PC-3 (cell line): Measurements from ENCODE around the gene GPN2. TPM values are rescaled to one million over a fixed set of nuclear protein-coding genes. Genes with fewer than 3 reads are reported as not detected.

Experiments used
- ATAC-seq: fragments of 200-7000 bp; cut with Tn5 transposase; 2 replicates; pipeline ENCODE4 v1.9.1; 2020; ENCODE audit warnings: mild to moderate bottlenecking, moderate library complexity
- BruUV-seq: library from RNA; stranded (reverse); fragments of 400-500 nt; replicated peaks from 2 replicates; lab custom pipeline; 2021; lab: Mats Ljungman, UMichigan
- CTCF ChIA-PET: fragments of 300-600 bp; sonication (Branson Sonifier 250); formaldehyde crosslinking; loops from one replicate; lab custom pipeline; 2022; ENCODE audit warnings: antibody characterized with exemption; lab: Charles Lee
- POLR2A ChIA-PET: fragments of 300-600 bp; sonication (Branson Sonifier 250); formaldehyde crosslinking; loops from one replicate; lab custom pipeline; 2022; ENCODE audit warnings: antibody characterized with exemption; ENCODE audit not compliant: unreplicated experiment; lab: Charles Lee
- DNase-seq: peaks from one replicate; pipeline ENCODE4 v3.0.0-alpha.2; 2015
- H2AFZ ChIP-seq: fragments of 300-600 bp; sonication (generic); 2 replicates; pipeline ENCODE4 v1.6.0; 2016; ENCODE audit warnings: antibody characterized with exemption, low read length
- H3F3A ChIP-seq: fragments of 300-600 bp; sonication (generic); one replicate; pipeline ENCODE4 v1.6.0; 2017; ENCODE audit warnings: antibody characterized with exemption, low read length, control low read depth, mild to moderate bottlenecking; ENCODE audit not compliant: unreplicated experiment
- H3K27ac ChIP-seq: fragments of 300-600 bp; sonication (generic); 2 replicates; pipeline ENCODE4 v1.5.1; 2016; ENCODE audit warnings: mild to moderate bottlenecking, low read length
- H3K27me3 ChIP-seq: fragments of 300-600 bp; sonication (generic); 2 replicates; pipeline ENCODE4 v1.6.1; 2016; ENCODE audit warnings: low read length, mixed read lengths
- H3K36me3 ChIP-seq: fragments of 300-600 bp; sonication (generic); 2 replicates; pipeline ENCODE4 v1.6.1; 2016; ENCODE audit warnings: low read depth, mixed run types, low read length, mixed read lengths
- H3K4me1 ChIP-seq: fragments of 300-600 bp; sonication (generic); 2 replicates; pipeline ENCODE4 v1.5.1; 2016; ENCODE audit warnings: low read length; ENCODE audit not compliant: insufficient read depth
- H3K4me2 ChIP-seq: fragments of 300-600 bp; sonication (generic); 2 replicates; pipeline ENCODE4 v1.6.0; 2016; ENCODE audit warnings: low read length
- H3K4me3 ChIP-seq: fragments of 300-600 bp; sonication (generic); 2 replicates; pipeline ENCODE4 v1.5.1; 2016; ENCODE audit warnings: mild to moderate bottlenecking, low read length, mixed read lengths
- H3K79me2 ChIP-seq: fragments of 300-600 bp; sonication (generic); 2 replicates; pipeline ENCODE4 v1.6.1; 2017; ENCODE audit warnings: low read length, mixed read lengths
- H3K9ac ChIP-seq: fragments of 300-600 bp; sonication (generic); 2 replicates; pipeline ENCODE4 v1.6.0; 2016; ENCODE audit warnings: mild to moderate bottlenecking, low read length
- H3K9me2 ChIP-seq: fragments of 300-600 bp; sonication (generic); replicated peaks from 2 replicates; pipeline ENCODE4 v1.6.1; 2016; ENCODE audit warnings: mixed run types, low read length, mixed read lengths
- H3K9me3 ChIP-seq: fragments of 300-600 bp; sonication (generic); 2 replicates; pipeline ENCODE4 v1.6.1; 2016; ENCODE audit warnings: low read length, mixed read lengths
- H4K20me1 ChIP-seq: fragments of 300-600 bp; sonication (generic); 2 replicates; pipeline ENCODE4 v1.6.1; 2016; ENCODE audit warnings: low read length, mixed read lengths
- EZH2 ChIP-seq: fragments of 300-600 bp; sonication (generic); IDR thresholded peaks from one replicate; pipeline ENCODE4 v1.6.1; 2017; ENCODE audit warnings: antibody characterized with exemption, mild to moderate bottlenecking, low read length; ENCODE audit not compliant: unreplicated experiment
- EZH2phosphoT487 ChIP-seq: fragments of 300-600 bp; sonication (generic); IDR thresholded peaks from 2 replicates; pipeline ENCODE4 v1.6.1; 2018; ENCODE audit warnings: mild to moderate bottlenecking, antibody characterized with exemption, low read length, borderline replicate concordance
- intact Hi-C: fragments of 100-400 bp; cut with micrococcal nuclease; formaldehyde crosslinking; loops from 2 replicates; pipeline ENCODE4 v1.9.0; 2023
- total RNA-seq: library from RNA; depleted of rRNA; stranded (reverse); fragments of >200 nt; gene quantifications from 2 replicates; pipeline ENCODE4 v1.2.3, GENCODE V29; 2014
- TF ChIP-seq, protein P1 (sequence below): fragments of 300-600 bp; sonication (generic); conservative IDR thresholded peaks from 2 replicates; pipeline ENCODE4 v1.5.1; 2017; ENCODE audit warnings: antibody characterized with exemption, low read depth, mild to moderate bottlenecking, low read length

Gene GPN2
- total RNA-seq, 1 experiment from 2014 or later = 24.6 TPM

- peak overlapping the region; percentile 95 for H3K27ac ChIP-seq
- H3K36me3 ChIP-seq = no peaks in the 10 kb centered on the region
- peak overlapping the region; percentile 33; the same call in 1 of the 2 replicates for H2AFZ ChIP-seq
- BruUV-seq = no TSS peak
- H3K4me3 ChIP-seq = no peak overlapping the region; the same call in 1 of the 2 replicates
- no peaks in the 10 kb centered on the region for H3K9me2 ChIP-seq
- TF ChIP-seq, protein P1, sequence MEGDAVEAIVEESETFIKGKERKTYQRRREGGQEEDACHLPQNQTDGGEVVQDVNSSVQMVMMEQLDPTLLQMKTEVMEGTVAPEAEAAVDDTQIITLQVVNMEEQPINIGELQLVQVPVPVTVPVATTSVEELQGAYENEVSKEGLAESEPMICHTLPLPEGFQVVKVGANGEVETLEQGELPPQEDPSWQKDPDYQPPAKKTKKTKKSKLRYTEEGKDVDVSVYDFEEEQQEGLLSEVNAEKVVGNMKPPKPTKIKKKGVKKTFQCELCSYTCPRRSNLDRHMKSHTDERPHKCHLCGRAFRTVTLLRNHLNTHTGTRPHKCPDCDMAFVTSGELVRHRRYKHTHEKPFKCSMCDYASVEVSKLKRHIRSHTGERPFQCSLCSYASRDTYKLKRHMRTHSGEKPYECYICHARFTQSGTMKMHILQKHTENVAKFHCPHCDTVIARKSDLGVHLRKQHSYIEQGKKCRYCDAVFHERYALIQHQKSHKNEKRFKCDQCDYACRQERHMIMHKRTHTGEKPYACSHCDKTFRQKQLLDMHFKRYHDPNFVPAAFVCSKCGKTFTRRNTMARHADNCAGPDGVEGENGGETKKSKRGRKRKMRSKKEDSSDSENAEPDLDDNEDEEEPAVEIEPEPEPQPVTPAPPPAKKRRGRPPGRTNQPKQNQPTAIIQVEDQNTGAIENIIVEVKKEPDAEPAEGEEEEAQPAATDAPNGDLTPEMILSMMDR = peak; percentile 51
- TF ChIP-seq EZH2phosphoT487 (no peak), EZH2 (no peak)
- H3K9ac ChIP-seq = peak overlapping the region; percentile 62
- H3K4me2 ChIP-seq = peak overlapping the region; percentile 61
- peaks cover 16% of the 10 kb centered on the region for H3F3A ChIP-seq
- no peaks in the 10 kb centered on the region for H3K9me3 ChIP-seq
- H3K79me2 ChIP-seq = peaks cover 20% of the 10 kb centered on the region
- no peak for ATAC-seq
- peaks cover 7% of the 10 kb centered on the region; the same call in 1 of the 2 replicates for H4K20me1 ChIP-seq
- ChIA-PET CTCF (interaction anchor here (0.5 to 1.2 kb wide), 2 partner anchors 12 to 21 kb away, joined by 4 to 11 read pairs; no protein-coding TSS in a partner anchor), POLR2A (no interaction called here)
- intact Hi-C loops = loop anchor here (5.0 to 10.0 kb wide), 2 partner anchors 74 to 166 kb away; partner anchors contain the start of genes ARID1A and PIGV
- H3K27me3 ChIP-seq = no peaks in the 10 kb centered on the region
- peaks cover 54% of the 10 kb centered on the region for H3K4me1 ChIP-seq
- peak; percentile 74 for DNase-seq
Measured at GRCh38 chr1:26861286-26861701, 28.8 kb downstream of the GPN2 start.

GRCh38 chr1:26858891-26859640, 31.0 kb downstream of the GPN2 start:
- no peak for TF ChIP-seq EZH2phosphoT487
- TF ChIP-seq, protein P1 = no peak
- Histone ChIP-seq H3K79me2 (peaks cover 12% of the 10 kb centered on the region), H3K9me3 (no peaks in the 10 kb centered on the region), H3K9me2 (no peaks in the 10 kb centered on the region), H3K27ac (peak overlapping the region; percentile 33), H3K36me3 (peaks cover 8% of the 10 kb centered on the region), H3K9ac (no peak overlapping the region), H3K4me3 (no peak overlapping the region), H3K4me2 (0 out of 2 replicates have a peak overlapping the region, but pooled peaks have one; percentile 8), H2AFZ (no peak overlapping the region), H3K27me3 (no peaks in the 10 kb centered on the region), H3F3A (peaks cover 16% of the 10 kb centered on the region), H3K4me1 (peaks cover 58% of the 10 kb centered on the region), H4K20me1 (peaks cover 7% of the 10 kb centered on the region; the same call in 1 of the 2 replicates)
- intact Hi-C loops = no loop called here
- ATAC-seq (no peak), DNase-seq (peak; percentile 34)
- CTCF ChIA-PET = interaction anchor here (0.6 kb wide), 1 partner anchor 89 kb away, joined by 4 read pairs; no protein-coding TSS in a partner anchor
- POLR2A ChIA-PET = no interaction called here
- BruUV-seq = no TSS peak

DNA sequence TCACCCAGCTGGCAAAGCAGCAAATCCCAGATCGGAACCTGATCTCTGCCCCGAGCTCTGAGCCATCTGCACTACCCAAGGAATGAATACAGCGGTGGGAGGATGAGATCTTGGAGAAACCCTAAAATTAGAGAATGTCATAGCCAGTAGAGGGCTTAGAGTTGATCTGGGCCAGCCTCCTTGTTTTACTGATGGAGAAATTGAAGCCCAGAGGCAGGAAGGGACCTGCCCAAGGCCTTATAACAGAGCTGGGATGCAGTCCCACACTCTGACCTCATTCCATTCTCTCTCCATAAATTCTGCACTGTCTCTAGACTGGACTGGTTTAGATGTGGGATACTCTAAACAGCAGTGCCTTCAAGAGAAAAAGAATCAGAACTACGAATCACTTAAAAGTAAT, 31.9 kb downstream of the GPN2 start:
- Histone ChIP-seq H3K4me3 (no peak overlapping the region), H3K79me2 (peaks cover 3% of the 10 kb centered on the region), H3K4me2 (no peak overlapping the region), H3K4me1 (peaks cover 67% of the 10 kb centered on the region), H3K27ac (peak overlapping the region; percentile 33; the same call in 1 of the 2 replicates), H4K20me1 (0 out of 2 replicates have a peak, but pooled peaks cover under 1% of the 10 kb centered on the region), H3K36me3 (peaks cover 14% of the 10 kb centered on the region), H3K9ac (no peak overlapping the region), H3K9me2 (no peaks in the 10 kb centered on the region), H3K9me3 (no peaks in the 10 kb centered on the region), H3K27me3 (no peaks in the 10 kb centered on the region), H2AFZ (no peak overlapping the region), H3F3A (peaks cover 16% of the 10 kb centered on the region)
- TF ChIP-seq EZH2 = no peak
- DNase-seq = no peak
- intact Hi-C loops = no loop called here
- no peak for ATAC-seq
- BruUV-seq = no TSS peak
- POLR2A ChIA-PET = no interaction called here
- CTCF ChIA-PET = no interaction called here
